Astrocyte (in vitro differentiated cells and primary cell): Measurements from ENCODE around the gene ANXA2. TPM values are rescaled to one million over a fixed set of nuclear protein-coding genes. Genes with fewer than 3 reads are reported as not detected.

Experiments used
- DNase-seq: peaks from one replicate; pipeline ENCODE4 v3.0.0-alpha.2; 2010; ENCODE audit warnings: low read depth
- FAIRE-seq: peaks from 2 replicates; lab custom pipeline; 2011; peaks lifted over from hg19 to GRCh38; lab: Jason Lieb, UNC
- H2AFZ ChIP-seq: 2 replicates; pipeline ENCODE4 v1.6.0; 2012; ENCODE audit warnings: low read depth, low read length, inconsistent platforms
- H3K27ac ChIP-seq: 2 replicates; pipeline ENCODE4 v1.5.1; 2011; ENCODE audit warnings: low read depth, low read length, inconsistent platforms
- H3K27me3 ChIP-seq: 2 replicates; pipeline ENCODE4 v1.6.0; 2011; ENCODE audit warnings: low read length, inconsistent platforms; ENCODE audit not compliant: insufficient read depth
- H3K36me3 ChIP-seq: 2 replicates; pipeline ENCODE4 v1.5.1; 2011; ENCODE audit warnings: low read length, inconsistent platforms; ENCODE audit not compliant: insufficient read depth
- H3K4me1 ChIP-seq: 2 replicates; pipeline ENCODE4 v1.5.1; 2011; ENCODE audit warnings: low read length, inconsistent platforms; ENCODE audit not compliant: insufficient read depth
- H3K4me2 ChIP-seq: 2 replicates; pipeline ENCODE4 v1.6.0; 2012; ENCODE audit warnings: low read length, inconsistent platforms
- H3K4me3 ChIP-seq: 2 replicates; pipeline ENCODE4 v1.5.1; 2011; ENCODE audit warnings: low read depth, mild to moderate bottlenecking, low read length, inconsistent platforms; ENCODE audit not compliant: insufficient read depth
- H3K79me2 ChIP-seq: 2 replicates; pipeline ENCODE4 v1.6.0; 2012; ENCODE audit warnings: mild to moderate bottlenecking, low read length, inconsistent platforms; ENCODE audit not compliant: insufficient read depth
- H3K9ac ChIP-seq: 2 replicates; pipeline ENCODE4 v1.6.0; 2012; ENCODE audit warnings: mild to moderate bottlenecking, low read length, inconsistent platforms
- H3K9me3 ChIP-seq: 2 replicates; pipeline ENCODE4 v1.5.1; 2012; ENCODE audit warnings: low read depth, mild to moderate bottlenecking, low read length, inconsistent platforms; ENCODE audit not compliant: insufficient read depth
- H4K20me1 ChIP-seq: 2 replicates; pipeline ENCODE4 v1.6.0; 2012; ENCODE audit warnings: low read length, inconsistent platforms; ENCODE audit not compliant: insufficient read depth
- H3K27ac Mint-ChIP-seq: one replicate; pipeline ENCODE4 v1.8.0; 2021; ENCODE audit warnings: mild to moderate bottlenecking, mixed read lengths; ENCODE audit not compliant: unreplicated experiment
- H3K27me3 Mint-ChIP-seq: one replicate; pipeline ENCODE4 v1.8.0; 2021; ENCODE audit warnings: low read depth, mixed read lengths; ENCODE audit not compliant: unreplicated experiment
- H3K36me3 Mint-ChIP-seq: one replicate; pipeline ENCODE4 v1.8.0; 2021; ENCODE audit warnings: low read depth, mixed read lengths; ENCODE audit not compliant: unreplicated experiment
- H3K4me1 Mint-ChIP-seq: one replicate; pipeline ENCODE4 v1.8.0; 2021; ENCODE audit warnings: low read depth, mixed read lengths; ENCODE audit not compliant: unreplicated experiment
- H3K4me3 Mint-ChIP-seq: one replicate; pipeline ENCODE4 v1.8.0; 2021; ENCODE audit warnings: mild to moderate bottlenecking, moderate library complexity, mixed read lengths; ENCODE audit not compliant: unreplicated experiment
- H3K9me3 Mint-ChIP-seq: one replicate; pipeline ENCODE4 v1.8.0; 2021; ENCODE audit warnings: mild to moderate bottlenecking, mixed read lengths; ENCODE audit not compliant: unreplicated experiment
- CTCF ChIP-seq: IDR thresholded peaks from 2 replicates; pipeline ENCODE4 v1.5.1; 2011; ENCODE audit warnings: low read depth, mild to moderate bottlenecking, inconsistent platforms, low read length, moderate library complexity; ENCODE audit not compliant: insufficient read depth
- EZH2 ChIP-seq: IDR thresholded peaks from 2 replicates; pipeline ENCODE4 v1.6.1; 2012; ENCODE audit warnings: mild to moderate bottlenecking, low read length, inconsistent platforms; ENCODE audit not compliant: insufficient read depth
- total RNA-seq: library from RNA; stranded (reverse); gene quantifications from 2 replicates; pipeline ENCODE4 v1.2.1, GENCODE V29; 2021

Gene ANXA2
- total RNA-seq, 1 donor from 2014 or later = 2,599 TPM

GRCh38 chr15:60347480-60348049 is 50.2 kb downstream of the ANXA2 start:
- Histone ChIP-seq H3K9ac (peak overlapping the region; percentile 8), H4K20me1 (peaks cover 93% of the 10 kb centered on the region), H3K4me1 (peaks cover 7% of the 10 kb centered on the region), H3K27me3 (no peaks in the 10 kb centered on the region), H3K27ac (peak overlapping the region; percentile 6), H3K36me3 (peaks cover 76% of the 10 kb centered on the region), H3K4me3 (no peak overlapping the region), H2AFZ (no peak overlapping the region), H3K4me2 (no peak overlapping the region), H3K79me2 (peaks cover 11% of the 10 kb centered on the region), H3K9me3 (no peaks in the 10 kb centered on the region)
- peaks cover 53% of the 10 kb centered on the region for H3K36me3 Mint-ChIP-seq
- H3K27me3 Mint-ChIP-seq = no peaks in the 10 kb centered on the region
- H3K9me3 Mint-ChIP-seq = no peaks in the 10 kb centered on the region
- FAIRE-seq = no peak
- H3K4me1 Mint-ChIP-seq = peaks cover 40% of the 10 kb centered on the region
- H3K4me3 Mint-ChIP-seq = no peak overlapping the region
- TF ChIP-seq CTCF = no peak
- TF ChIP-seq EZH2 = no peak
- no peak overlapping the region for H3K27ac Mint-ChIP-seq
- DNase-seq = no peak

GRCh38 chr15:60346653-60347052 is 51.1 kb downstream of the ANXA2 start:
- Histone ChIP-seq H3K9me3 (no peaks in the 10 kb centered on the region), H3K9ac (no peak overlapping the region), H3K27ac (peak overlapping the region; percentile 7), H3K79me2 (peaks cover 2% of the 10 kb centered on the region), H2AFZ (no peak overlapping the region), H3K36me3 (peaks cover 67% of the 10 kb centered on the region), H3K27me3 (no peaks in the 10 kb centered on the region), H3K4me2 (no peak overlapping the region), H4K20me1 (peaks cover 85% of the 10 kb centered on the region), H3K4me1 (peaks cover 3% of the 10 kb centered on the region), H3K4me3 (no peak overlapping the region)
- Mint-ChIP-seq H3K27me3 (no peaks in the 10 kb centered on the region), H3K9me3 (no peaks in the 10 kb centered on the region), H3K27ac (no peak overlapping the region), H3K4me3 (peak overlapping the region; percentile 37), H3K4me1 (peaks cover 31% of the 10 kb centered on the region), H3K36me3 (peaks cover 47% of the 10 kb centered on the region)
- no peak for DNase-seq
- TF ChIP-seq CTCF (no peak), EZH2 (no peak)
- FAIRE-seq = no peak

- Histone ChIP-seq H3K4me1 (peaks cover 3% of the 10 kb centered on the region), H2AFZ (no peak overlapping the region), H3K4me2 (no peak overlapping the region), H4K20me1 (peaks cover 79% of the 10 kb centered on the region), H3K27me3 (no peaks in the 10 kb centered on the region), H3K9me3 (no peaks in the 10 kb centered on the region), H3K9ac (no peak overlapping the region), H3K79me2 (peaks cover 2% of the 10 kb centered on the region), H3K36me3 (peaks cover 61% of the 10 kb centered on the region), H3K4me3 (no peak overlapping the region), H3K27ac (peak overlapping the region; percentile 7)
- Mint-ChIP-seq H3K4me1 (peaks cover 30% of the 10 kb centered on the region), H3K4me3 (no peak overlapping the region), H3K27ac (no peak overlapping the region), H3K27me3 (no peaks in the 10 kb centered on the region), H3K36me3 (peaks cover 46% of the 10 kb centered on the region), H3K9me3 (no peaks in the 10 kb centered on the region)
- no peak for TF ChIP-seq EZH2
- no peak for TF ChIP-seq CTCF
- FAIRE-seq = no peak
- no peak for DNase-seq
These were observed 51.7 kb downstream of the ANXA2 start for GRCh38 chr15:60346077-60346476.
